Tibial artery (tissue), 4 donors: ENCODE data around the gene LSAMP.

Source experiments
- DNase-seq, 2 donors: peaks; one replicate each; pipeline ENCODE4 v3.0.0-alpha.2; 2019
- H3K27ac ChIP-seq, 2 donors: fragments of 200-600 bp; sonication (generic) in 1 of 2; 1 replicate in 1 of 2; 2 replicates in 1 of 2; pipeline ENCODE4 v1.5.1; 2018 to 2019; ENCODE audit warnings: mild to moderate bottlenecking in 1 of 2
- H3K27me3 ChIP-seq, 2 donors: fragments of 200-600 bp; sonication (generic) in 1 of 2; one replicate each; pipeline versions ENCODE4 v1.5.1 to v1.6.0; 2016 to 2019
- H3K36me3 ChIP-seq, 3 donors: fragments of 200-600 bp; sonication (generic) in 2 of 3; one replicate each; pipeline ENCODE4 v1.5.1; 2016 to 2019; ENCODE audit warnings: mild to moderate bottlenecking in 2 of 3
- H3K4me1 ChIP-seq, 4 donors: fragments of 200-600 bp; sonication (generic) in 2 of 4; 1 replicate in 3 of 4; 2 replicates in 1 of 4; pipeline ENCODE4 v1.5.1; 2016 to 2019
- H3K4me3 ChIP-seq, 2 donors: fragments of 200-600 bp; sonication (generic) in 1 of 2; 1 replicate in 1 of 2; 2 replicates in 1 of 2; pipeline ENCODE4 v1.5.1; 2018 to 2019; ENCODE audit warnings: mild to moderate bottlenecking in 2 of 2
- H3K9me3 ChIP-seq, 3 donors: fragments of 200-600 bp; sonication (generic) in 1 of 3; one replicate each; pipeline ENCODE4 v1.5.1; 2016 to 2019
- intact Hi-C: fragments of 100-400 bp; cut with DNase I; formaldehyde crosslinking; loops from one replicate; pipeline ENCODE4 v1.15.0; 2023; ENCODE audit warnings: low total_unique reads
- TF ChIP-seq, protein P1 (sequence below), 2 experiments: fragments of 200-600 bp in 1 of 2; fragments of 450-650 bp in 1 of 2; IDR thresholded peaks; one replicate each; pipeline ENCODE4 v1.5.1; 2017 to 2019; ENCODE audit warnings: antibody characterized with exemption in 2 of 2, mild to moderate bottlenecking in 1 of 2, moderate library complexity in 1 of 2

The LSAMP gene

DNA sequence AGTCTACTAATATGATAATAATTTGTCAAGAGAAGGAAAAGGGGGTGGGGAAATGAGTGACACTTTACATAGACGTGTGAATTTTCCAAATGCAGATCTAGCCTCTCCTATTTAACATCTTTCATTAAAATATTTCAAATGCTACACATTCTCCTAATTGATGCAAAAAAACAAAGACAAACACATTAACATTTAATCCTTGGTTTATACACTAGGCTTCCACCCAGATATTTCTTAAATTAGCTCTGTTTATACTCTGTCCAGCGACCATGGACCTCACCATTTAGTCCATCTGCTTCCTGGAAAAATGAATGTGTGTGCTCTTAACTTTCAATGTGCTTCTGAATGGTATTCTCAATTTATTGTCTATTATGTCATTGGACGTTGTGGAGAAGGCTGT lies 409.9 kb downstream of the LSAMP start:
- Histone ChIP-seq H3K36me3 (no peaks in the 10 kb centered on the region), H3K4me3 (no peak overlapping the region), H3K4me1 (no peaks in the 10 kb centered on the region), H3K27me3 (no peaks in the 10 kb centered on the region), H3K27ac (no peak overlapping the region), H3K9me3 (no peaks in the 10 kb centered on the region)
- no peak for DNase-seq
- TF ChIP-seq, protein P1, sequence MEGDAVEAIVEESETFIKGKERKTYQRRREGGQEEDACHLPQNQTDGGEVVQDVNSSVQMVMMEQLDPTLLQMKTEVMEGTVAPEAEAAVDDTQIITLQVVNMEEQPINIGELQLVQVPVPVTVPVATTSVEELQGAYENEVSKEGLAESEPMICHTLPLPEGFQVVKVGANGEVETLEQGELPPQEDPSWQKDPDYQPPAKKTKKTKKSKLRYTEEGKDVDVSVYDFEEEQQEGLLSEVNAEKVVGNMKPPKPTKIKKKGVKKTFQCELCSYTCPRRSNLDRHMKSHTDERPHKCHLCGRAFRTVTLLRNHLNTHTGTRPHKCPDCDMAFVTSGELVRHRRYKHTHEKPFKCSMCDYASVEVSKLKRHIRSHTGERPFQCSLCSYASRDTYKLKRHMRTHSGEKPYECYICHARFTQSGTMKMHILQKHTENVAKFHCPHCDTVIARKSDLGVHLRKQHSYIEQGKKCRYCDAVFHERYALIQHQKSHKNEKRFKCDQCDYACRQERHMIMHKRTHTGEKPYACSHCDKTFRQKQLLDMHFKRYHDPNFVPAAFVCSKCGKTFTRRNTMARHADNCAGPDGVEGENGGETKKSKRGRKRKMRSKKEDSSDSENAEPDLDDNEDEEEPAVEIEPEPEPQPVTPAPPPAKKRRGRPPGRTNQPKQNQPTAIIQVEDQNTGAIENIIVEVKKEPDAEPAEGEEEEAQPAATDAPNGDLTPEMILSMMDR (IDR thresholded peaks at IDR 0.05): no peak
- intact Hi-C loops: no loop called here

DNA sequence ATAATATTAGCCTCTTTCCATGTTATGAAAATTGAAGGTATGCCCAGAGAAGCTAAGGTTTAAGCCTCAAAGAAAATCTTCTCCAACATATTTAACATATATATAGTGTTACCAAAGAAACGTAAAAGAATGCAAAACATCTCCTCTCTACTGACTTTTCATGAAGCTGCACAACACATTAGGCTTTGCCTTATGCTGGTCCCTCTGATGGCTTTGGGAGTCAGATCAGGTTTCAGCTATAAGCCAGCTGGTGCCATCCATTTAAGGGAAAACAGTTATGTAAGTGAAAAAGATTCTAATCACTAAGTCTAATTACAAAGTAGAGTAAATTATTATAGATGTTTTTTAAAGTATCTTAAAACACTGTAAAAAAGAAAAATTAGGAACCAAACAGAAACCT lies 410.5 kb downstream of the LSAMP start:
- Histone ChIP-seq H3K4me3 (no peak overlapping the region), H3K9me3 (no peaks in the 10 kb centered on the region), H3K27ac (no peak overlapping the region), H3K4me1 (no peaks in the 10 kb centered on the region), H3K27me3 (no peaks in the 10 kb centered on the region), H3K36me3 (no peaks in the 10 kb centered on the region)
- no peak for DNase-seq
- intact Hi-C loops: no loop called here
- TF ChIP-seq, protein P1 (IDR thresholded peaks at IDR 0.05): no peak

DNA sequence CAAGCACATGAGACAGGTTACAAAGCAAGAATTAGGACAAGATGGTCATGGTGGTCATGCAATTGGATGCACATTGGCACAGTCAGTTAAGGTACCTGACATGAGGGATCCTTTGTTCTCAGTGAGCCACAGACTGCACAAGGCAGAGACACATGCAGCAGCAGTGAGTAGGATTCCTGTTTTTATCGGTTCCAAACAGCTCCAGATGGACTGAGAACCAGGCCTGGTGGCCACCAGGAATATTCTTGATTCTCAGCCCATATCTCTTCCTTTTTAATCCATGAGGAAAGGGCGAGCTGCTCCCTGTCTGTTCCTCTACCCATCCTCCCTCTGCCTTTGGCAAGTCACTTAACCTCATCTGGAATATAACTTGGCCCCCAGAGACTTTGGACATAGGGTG lies 411.2 kb downstream of the LSAMP start:
- Histone ChIP-seq H3K4me3 (no peak overlapping the region), H3K36me3 (no peaks in the 10 kb centered on the region), H3K9me3 (no peaks in the 10 kb centered on the region), H3K27me3 (no peaks in the 10 kb centered on the region), H3K4me1 (no peaks in the 10 kb centered on the region), H3K27ac (no peak overlapping the region)
- intact Hi-C loops: no loop called here
- no peak for DNase-seq
- TF ChIP-seq, protein P1 (IDR thresholded peaks at IDR 0.05): no peak

- no peaks in the 10 kb centered on the region for H3K9me3 ChIP-seq
- H3K27ac ChIP-seq: no peak overlapping the region
- no peaks in the 10 kb centered on the region for H3K27me3 ChIP-seq
- intact Hi-C loops: no loop called here
- H3K4me1 ChIP-seq: no peaks in the 10 kb centered on the region
- TF ChIP-seq, protein P1 (IDR thresholded peaks at IDR 0.05): no peak
- no peak overlapping the region for H3K4me3 ChIP-seq
- H3K36me3 ChIP-seq: no peaks in the 10 kb centered on the region
- DNase-seq: no peak
Measured at GRCh38 chr3:116033516-116033915, 411.8 kb downstream of the LSAMP start.

DNA sequence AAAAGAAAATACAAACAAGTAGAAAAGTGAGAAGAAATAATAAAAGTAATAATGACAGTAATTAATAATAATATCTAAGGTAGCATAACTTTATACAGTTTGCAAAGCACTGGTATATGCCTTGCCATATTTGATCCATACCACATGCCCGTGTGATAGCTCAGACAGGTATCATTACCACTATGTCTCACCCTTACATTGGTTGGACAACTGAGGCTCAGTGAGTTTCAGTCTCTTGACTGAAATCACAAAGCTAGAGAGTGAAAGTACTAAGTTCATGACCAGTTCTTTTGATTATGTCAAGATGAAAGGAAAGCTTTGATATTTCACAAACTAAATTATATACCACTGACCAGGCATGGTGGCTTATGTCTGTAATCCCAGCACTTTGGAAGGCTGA lies 413.1 kb downstream of the LSAMP start:
- no peaks in the 10 kb centered on the region for H3K27me3 ChIP-seq
- no peak overlapping the region for H3K27ac ChIP-seq
- TF ChIP-seq, protein P1 (IDR thresholded peaks at IDR 0.05): no peak
- no peaks in the 10 kb centered on the region for H3K9me3 ChIP-seq
- no peaks in the 10 kb centered on the region for H3K36me3 ChIP-seq
- no peak for DNase-seq
- no peaks in the 10 kb centered on the region for H3K4me1 ChIP-seq
- intact Hi-C loops: no loop called here
- H3K4me3 ChIP-seq: no peak overlapping the region

GRCh38 chr3:116030131-116030850 lies 415.0 kb downstream of the LSAMP start:
- Histone ChIP-seq H3K36me3 (no peaks in the 10 kb centered on the region), H3K4me3 (no peak overlapping the region), H3K9me3 (no peaks in the 10 kb centered on the region), H3K27me3 (no peaks in the 10 kb centered on the region), H3K27ac (no peak overlapping the region), H3K4me1 (no peaks in the 10 kb centered on the region)
- TF ChIP-seq, protein P1 (IDR thresholded peaks at IDR 0.05): no peak
- DNase-seq: no peak
- intact Hi-C loops: no loop called here
